ENCODE measurements around the gene RXYLT1.

DNA sequence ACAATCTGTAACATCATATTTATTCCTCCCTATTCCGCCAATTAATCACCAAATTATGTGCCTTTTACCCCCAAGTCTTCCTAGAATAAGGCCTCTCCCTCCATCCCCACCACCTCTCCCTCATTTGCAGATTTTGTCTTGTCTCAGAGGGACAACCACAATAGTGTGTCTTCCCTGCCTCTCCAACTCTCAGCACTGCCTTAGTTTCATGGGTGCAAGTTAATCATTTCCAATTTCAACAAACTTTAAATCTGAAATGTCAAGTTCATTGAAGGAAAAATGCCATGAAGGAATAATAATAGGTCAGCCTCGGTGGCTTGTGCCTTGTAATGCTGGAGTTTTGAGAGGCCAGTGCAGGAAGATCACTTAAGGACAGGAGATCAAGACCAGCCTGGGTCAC, 31.6 kb downstream of the RXYLT1 start:
- TF ChIP-seq, protein P1, sequence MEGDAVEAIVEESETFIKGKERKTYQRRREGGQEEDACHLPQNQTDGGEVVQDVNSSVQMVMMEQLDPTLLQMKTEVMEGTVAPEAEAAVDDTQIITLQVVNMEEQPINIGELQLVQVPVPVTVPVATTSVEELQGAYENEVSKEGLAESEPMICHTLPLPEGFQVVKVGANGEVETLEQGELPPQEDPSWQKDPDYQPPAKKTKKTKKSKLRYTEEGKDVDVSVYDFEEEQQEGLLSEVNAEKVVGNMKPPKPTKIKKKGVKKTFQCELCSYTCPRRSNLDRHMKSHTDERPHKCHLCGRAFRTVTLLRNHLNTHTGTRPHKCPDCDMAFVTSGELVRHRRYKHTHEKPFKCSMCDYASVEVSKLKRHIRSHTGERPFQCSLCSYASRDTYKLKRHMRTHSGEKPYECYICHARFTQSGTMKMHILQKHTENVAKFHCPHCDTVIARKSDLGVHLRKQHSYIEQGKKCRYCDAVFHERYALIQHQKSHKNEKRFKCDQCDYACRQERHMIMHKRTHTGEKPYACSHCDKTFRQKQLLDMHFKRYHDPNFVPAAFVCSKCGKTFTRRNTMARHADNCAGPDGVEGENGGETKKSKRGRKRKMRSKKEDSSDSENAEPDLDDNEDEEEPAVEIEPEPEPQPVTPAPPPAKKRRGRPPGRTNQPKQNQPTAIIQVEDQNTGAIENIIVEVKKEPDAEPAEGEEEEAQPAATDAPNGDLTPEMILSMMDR (IDR thresholded peaks at IDR 0.05; ENCODE audit: control extremely low read depth in 1 of 3, insufficient read depth in 1 of 3, low read depth in 1 of 3, low read length in 3 of 3) = no peak
- TF ChIP-seq CHD1 (IDR thresholded peaks at IDR 0.05; ENCODE audit: low read depth, low read length) (no peak), JUND (IDR thresholded peaks at IDR 0.05; ENCODE audit: low read length) (no peak), PHF8 (conservative IDR thresholded peaks at IDR 0.05; ENCODE audit: low read depth, low read length) (no peak), KDM5A (IDR thresholded peaks at IDR 0.05; ENCODE audit: low read length) (no peak), RFX5 (IDR thresholded peaks at IDR 0.05; ENCODE audit: borderline replicate concordance, low read depth, low read length) (no peak)
